RWPE1 (cell line): ENCODE measurements around the gene LDLRAP1.
A peak's percentile ranks its signal among the peaks of the same experiment; 100 is the strongest.
"Not testable (repeated sequence)": the region's sequence is repeated elsewhere in the genome, so short reads cannot be mapped to it uniquely, and the experiment has no call there.

Experiments used
- CTCF ChIA-PET: fragments of 350-600 bp; sonication (Branson Sonifier 250); formaldehyde crosslinking; extraction: SDS; loops from one replicate; lab custom pipeline; 2021; lab: Yijun Ruan, JAX
- POLR2A ChIA-PET: fragments of 400-600 bp; formaldehyde crosslinking; extraction: SDS; loops from one replicate; lab custom pipeline; 2020; ENCODE audit warnings: antibody characterized with exemption; ENCODE audit not compliant: low non-redundant PET; lab: Yijun Ruan, JAX
- DNase-seq: peaks from one replicate; pipeline ENCODE4 v3.0.0; 2012; ENCODE audit warnings: low spot score
- H3K27ac ChIP-seq: fragments of 450-650 bp; 2 replicates; pipeline ENCODE4 v1.5.1; 2017
- TF ChIP-seq, protein P1 (sequence below): fragments of 450-650 bp; conservative IDR thresholded peaks from 2 replicates; pipeline ENCODE4 v1.5.1; 2017; ENCODE audit warnings: low read depth, mild to moderate bottlenecking

The LDLRAP1 gene

DNA sequence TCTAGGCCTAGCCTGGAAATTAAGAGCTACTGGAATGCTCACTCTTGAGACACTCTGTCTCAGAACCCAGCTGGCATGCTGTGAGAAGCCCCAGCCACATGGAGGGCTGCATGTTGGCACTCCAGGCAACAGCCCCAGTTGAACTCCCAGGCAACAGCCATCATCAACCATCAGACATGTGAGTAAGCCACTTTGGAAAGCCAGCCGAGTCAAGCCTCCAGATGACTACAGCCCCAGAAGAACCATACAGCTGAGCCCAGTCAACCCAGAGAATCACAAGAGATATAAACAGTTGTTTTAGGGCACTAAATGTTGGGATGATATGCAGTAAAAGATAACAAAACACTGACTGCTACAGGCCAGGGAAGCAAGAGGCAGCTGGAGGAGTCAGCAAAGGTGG lies 55.5 kb downstream of the LDLRAP1 start:
- no peak for DNase-seq
- H3K27ac ChIP-seq, result no peak overlapping the region
- TF ChIP-seq, protein P1, sequence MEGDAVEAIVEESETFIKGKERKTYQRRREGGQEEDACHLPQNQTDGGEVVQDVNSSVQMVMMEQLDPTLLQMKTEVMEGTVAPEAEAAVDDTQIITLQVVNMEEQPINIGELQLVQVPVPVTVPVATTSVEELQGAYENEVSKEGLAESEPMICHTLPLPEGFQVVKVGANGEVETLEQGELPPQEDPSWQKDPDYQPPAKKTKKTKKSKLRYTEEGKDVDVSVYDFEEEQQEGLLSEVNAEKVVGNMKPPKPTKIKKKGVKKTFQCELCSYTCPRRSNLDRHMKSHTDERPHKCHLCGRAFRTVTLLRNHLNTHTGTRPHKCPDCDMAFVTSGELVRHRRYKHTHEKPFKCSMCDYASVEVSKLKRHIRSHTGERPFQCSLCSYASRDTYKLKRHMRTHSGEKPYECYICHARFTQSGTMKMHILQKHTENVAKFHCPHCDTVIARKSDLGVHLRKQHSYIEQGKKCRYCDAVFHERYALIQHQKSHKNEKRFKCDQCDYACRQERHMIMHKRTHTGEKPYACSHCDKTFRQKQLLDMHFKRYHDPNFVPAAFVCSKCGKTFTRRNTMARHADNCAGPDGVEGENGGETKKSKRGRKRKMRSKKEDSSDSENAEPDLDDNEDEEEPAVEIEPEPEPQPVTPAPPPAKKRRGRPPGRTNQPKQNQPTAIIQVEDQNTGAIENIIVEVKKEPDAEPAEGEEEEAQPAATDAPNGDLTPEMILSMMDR, result no peak
- ChIA-PET CTCF (interaction anchor here (0.6 to 1.1 kb wide), 2 partner anchors 10 to 193 kb away, joined by 3 read pairs; no protein-coding TSS in a partner anchor), POLR2A (no interaction called here)

DNA sequence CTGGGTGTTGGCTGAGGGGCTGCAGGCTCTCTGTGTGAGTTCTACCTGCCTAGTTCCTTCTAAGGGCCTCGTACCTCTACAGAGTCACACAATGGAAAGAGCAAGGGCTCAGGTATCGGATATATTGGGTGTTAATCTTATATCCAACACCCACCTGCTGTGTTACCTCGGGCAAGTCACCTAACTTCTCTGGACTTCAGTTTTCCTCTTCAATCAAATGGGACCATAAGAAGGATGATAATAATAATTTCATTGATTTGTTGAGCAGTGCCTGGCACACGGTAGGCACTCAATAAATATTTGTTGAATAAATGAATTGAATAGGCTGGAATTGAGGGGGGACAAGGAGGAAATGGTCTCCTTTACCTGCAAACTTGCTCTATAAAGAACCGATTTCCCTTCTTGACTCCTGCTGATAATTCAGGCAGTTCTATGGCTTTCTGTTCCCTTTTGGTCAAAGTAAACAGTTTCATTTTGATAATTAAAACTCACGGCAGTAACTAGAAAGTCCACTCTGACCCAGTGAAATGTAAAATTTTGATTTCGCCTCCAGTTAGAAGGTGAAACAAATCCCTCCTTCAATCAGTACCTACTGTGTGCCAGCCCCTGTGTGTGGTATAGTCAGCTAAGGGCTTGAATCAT lies 56.7 kb downstream of the LDLRAP1 start:
- ChIA-PET CTCF (interaction anchor here (0.7 to 1.0 kb wide), 2 partner anchors 16 to 19 kb away, joined by 3 to 4 read pairs; no protein-coding TSS in a partner anchor), POLR2A (no interaction called here)
- no peak overlapping the region for H3K27ac ChIP-seq
- no peak for DNase-seq
- TF ChIP-seq, protein P1, result no peak

DNA sequence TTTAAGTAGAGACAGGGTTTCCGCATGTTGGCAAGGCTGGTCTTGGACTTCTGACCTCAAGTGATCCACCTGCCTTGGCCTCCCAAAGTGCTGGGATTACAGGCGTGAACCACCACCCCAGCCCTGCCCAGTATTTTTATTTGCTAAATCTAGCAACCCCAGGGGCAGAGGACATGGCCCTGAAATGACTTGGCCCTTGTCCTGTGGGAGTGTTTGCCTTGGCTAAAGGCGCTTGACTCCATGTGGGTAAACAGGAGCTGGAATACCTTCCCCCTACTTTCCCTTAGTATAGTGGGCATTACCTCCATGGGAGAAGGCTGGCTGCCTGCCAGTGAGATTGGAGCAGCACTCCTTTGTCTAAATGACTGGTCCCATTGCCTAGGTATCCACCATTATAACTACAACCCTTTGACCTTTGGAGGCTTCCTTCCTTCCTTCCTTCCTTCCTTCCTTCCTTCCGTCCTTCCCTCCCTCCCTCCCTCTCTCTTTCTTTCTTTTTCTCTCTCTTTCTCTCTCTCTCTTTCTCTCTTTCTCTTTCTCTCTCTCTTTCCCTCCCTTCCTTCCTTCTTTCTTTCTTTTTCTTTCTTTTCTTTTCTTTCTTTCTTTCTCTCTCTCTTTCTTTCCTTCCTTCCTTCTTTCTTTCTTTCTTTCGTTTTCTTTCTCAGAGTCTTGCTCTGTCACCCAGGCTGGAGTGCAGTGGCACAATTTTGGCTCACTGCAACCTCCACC lies 57.7 kb downstream of the LDLRAP1 start:
- DNase-seq, POLR2A ChIA-PET, H3K27ac ChIP-seq: not testable (repeated sequence)
- CTCF ChIA-PET, result interaction anchor here (0.6 to 1.0 kb wide), 2 partner anchors 18 to 203 kb away, joined by 3 to 4 read pairs; no protein-coding TSS in a partner anchor

DNA sequence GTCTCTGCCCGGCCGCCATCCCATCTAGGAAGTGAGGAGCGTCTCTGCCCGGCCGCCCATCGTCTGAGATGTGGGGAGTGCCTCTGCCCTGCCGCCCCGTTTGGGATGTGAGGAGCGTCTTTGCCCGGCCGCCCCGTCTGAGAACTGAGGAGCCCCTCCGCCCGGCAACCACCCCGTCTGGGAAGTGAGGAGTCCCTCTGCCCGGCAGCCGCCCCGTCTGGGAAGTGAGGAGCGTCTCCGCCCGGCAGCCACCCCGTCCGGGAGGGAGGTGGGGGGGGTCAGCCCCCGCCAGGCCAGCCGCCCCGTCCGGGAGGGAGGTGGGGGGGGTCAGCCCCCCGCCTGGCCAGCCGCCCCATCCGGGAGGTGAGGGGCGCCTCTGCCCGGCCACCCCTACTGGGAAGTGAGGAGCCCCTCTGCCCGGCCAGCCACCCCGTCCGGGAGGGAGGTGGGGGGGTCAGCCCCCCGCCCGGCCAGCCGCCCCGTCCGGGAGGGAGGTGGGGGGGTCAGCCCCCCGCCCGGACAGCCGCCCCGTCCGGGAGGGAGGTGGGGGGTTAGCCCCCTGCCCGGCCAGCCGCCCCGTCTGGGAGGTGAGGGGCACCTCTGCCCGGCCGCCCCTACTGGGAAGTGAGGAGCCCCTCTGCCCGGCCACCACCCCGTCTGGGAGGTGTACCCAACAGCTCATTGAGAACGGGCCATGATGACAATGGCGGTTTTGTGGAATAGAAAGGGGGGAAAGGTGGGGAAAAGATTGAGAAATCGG lies 60.6 kb downstream of the LDLRAP1 start:
- POLR2A ChIA-PET, CTCF ChIA-PET, H3K27ac ChIP-seq, DNase-seq: not testable (repeated sequence)

DNA sequence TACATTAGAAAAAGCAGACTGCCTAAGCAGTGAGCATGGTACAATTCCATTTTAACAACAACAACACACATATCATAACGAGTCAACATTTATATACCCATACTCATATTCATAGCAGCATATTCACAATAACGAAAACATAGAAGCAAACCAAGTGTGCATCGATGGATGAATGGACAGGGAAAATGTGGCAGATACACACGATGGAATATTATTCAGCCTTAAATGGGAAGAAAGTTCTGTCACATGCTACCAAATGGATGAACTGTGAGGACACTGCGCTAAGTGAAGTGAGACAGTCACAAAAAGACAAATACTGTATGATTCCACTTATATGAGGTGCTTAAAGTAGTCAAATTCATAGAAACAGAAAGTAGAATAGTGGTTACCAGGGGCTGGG lies 63.7 kb downstream of the LDLRAP1 start:
- ChIA-PET POLR2A (no interaction called here), CTCF (no interaction called here)
- TF ChIP-seq, protein P1, result no peak
- no peak for DNase-seq
- H3K27ac ChIP-seq, result no peak overlapping the region

DNA sequence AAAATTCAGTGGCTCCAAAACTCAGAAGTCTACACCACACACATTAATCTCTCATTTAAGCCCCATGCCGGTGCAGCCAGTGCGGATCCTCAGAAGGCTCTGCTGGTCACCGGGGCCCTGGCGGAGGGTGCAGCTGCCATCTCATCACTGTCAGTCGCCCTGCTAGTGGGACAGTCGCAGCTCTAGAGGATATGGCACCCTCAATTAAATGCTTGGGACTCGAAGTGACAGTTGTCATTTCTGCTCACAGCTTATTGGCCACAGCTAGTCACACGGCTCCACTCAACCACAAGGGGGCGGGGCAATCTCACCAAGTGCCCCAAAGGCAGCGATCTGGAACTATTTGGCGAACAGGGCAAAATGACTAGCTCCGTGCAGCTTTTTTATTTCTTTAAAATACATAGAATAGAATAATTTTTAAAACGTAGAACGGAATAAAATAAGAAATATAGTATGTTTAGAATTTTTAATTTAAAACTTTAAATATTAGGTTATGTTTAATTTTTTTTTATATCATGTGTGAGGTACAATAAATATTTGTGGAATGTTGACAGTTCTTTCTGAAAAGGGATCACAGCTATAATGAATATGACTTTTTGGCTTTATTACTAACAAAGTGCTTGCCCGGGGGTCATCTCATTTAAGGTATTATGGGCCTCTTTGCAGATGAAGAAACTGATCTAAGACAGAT lies 65.2 kb downstream of the LDLRAP1 start:
- ChIA-PET CTCF (interaction anchor here (0.7 to 2.5 kb wide), 10 partner anchors 8 to 202 kb away, joined by 3 to 6 read pairs (median 3); partner anchors contain the start of gene MAN1C1), POLR2A (no interaction called here)
- DNase-seq, result peak; percentile 66
- no peak overlapping the region for H3K27ac ChIP-seq
- TF ChIP-seq, protein P1, result peak; percentile 69

DNA sequence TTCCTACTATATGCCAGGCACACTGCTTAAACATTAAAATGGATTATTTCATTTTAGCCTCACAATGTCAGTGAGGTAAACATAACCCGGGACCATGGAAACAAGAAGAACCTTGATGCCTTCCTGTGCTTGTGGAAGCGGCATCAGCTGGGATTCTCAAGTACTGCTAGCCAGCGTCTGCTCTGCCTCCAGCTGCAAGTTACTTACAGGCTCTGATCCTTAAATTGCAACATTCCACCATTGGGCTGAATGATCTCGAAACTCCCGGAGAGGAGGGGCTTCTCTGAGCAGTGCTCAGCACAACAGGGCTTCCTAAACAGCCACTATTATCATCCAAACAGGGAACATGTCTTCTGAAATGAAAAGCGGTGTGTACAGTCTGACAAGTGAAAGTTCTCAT lies 66.5 kb downstream of the LDLRAP1 start:
- ChIA-PET POLR2A (no interaction called here), CTCF (interaction anchor here (0.5 to 2.5 kb wide), 4 partner anchors 182 to 208 kb away, joined by 3 to 6 read pairs (median 5); no protein-coding TSS in a partner anchor)
- TF ChIP-seq, protein P1, result no peak
- DNase-seq, result no peak
- H3K27ac ChIP-seq, result no peak overlapping the region
